Measurements from ENCODE around the gene ACTA1.

- TF ChIP-seq CTCF (IDR thresholded peaks at IDR 0.05) (no peak), TCF7L2 (IDR thresholded peaks at IDR 0.05; ENCODE audit: low read depth, low read length) (no peak)
These were observed 752 bp upstream of the ACTA1 start for GRCh38 chr1:229434641-229435051.
